Suppressor macrophage treated with lipopolysaccharide for 4 hours (primary cell): ENCODE data around the gene ZNF576.
"Not testable (repeated sequence)": the region's sequence is repeated elsewhere in the genome, so short reads cannot be mapped to it uniquely, and the experiment has no call there.

ENCODE experiments used
- DNase-seq: peaks from one replicate; pipeline ENCODE4 v3.0.0-alpha.2; 2020

The ZNF576 gene

GRCh38 chr19:43575156-43575950 is 21.0 kb upstream of the ZNF576 start, which contains the start of the genes PINLYP and XRCC1:
TSS of gene PINLYP (plus strand) at chr19:43575801. CDS start at chr19:43577192, 1,391 bp downstream.
TSS of gene XRCC1 (minus strand) at chr19:43575527. CDS start at chr19:43575458, 69 bp downstream.
- peak; percentile 99 for DNase-seq

GRCh38 chr19:43575955-43576878 is 20.2 kb upstream of the ZNF576 start:
- DNase-seq = no peak

- DNase-seq = no peak
Observed at GRCh38 chr19:43578787-43579186, 17.6 kb upstream of the ZNF576 start.

GRCh38 chr19:43581467-43581866 is 14.9 kb upstream of the ZNF576 start:
- DNase-seq = no peak

GRCh38 chr19:43582495-43582894 is 13.9 kb upstream of the ZNF576 start:
- DNase-seq = no peak

- no peak for DNase-seq
Observed at GRCh38 chr19:43584484-43584883, 11.9 kb upstream of the ZNF576 start.

GRCh38 chr19:43586346-43586745 is 10.0 kb upstream of the ZNF576 start:
- no peak for DNase-seq

GRCh38 chr19:43587029-43587428 is 9.4 kb upstream of the ZNF576 start:
- not testable (repeated sequence) for DNase-seq

- no peak for DNase-seq
Observed at GRCh38 chr19:43589277-43589676, 7.1 kb upstream of the ZNF576 start.

GRCh38 chr19:43589678-43590077 is 6.7 kb upstream of the ZNF576 start:
- no peak for DNase-seq

- no peak for DNase-seq
Observed at GRCh38 chr19:43591904-43592772, 4.3 kb upstream of the ZNF576 start.

GRCh38 chr19:43592800-43593350 is 3.5 kb upstream of the ZNF576 start:
- no peak for DNase-seq

- DNase-seq = no peak
Observed at GRCh38 chr19:43594081-43594697, 2.2 kb upstream of the ZNF576 start.

GRCh38 chr19:43594710-43595604 is 1.4 kb upstream of the ZNF576 start:
- DNase-seq = peak; percentile 79

GRCh38 chr19:43595605-43595998 is 793 bp upstream of the ZNF576 start:
- no peak for DNase-seq

- DNase-seq = no peak
Observed at GRCh38 chr19:43596842-43597461, 557 bp downstream of the ZNF576 start.

- peak; percentile 16 for DNase-seq
Observed at GRCh38 chr19:43597876-43598275, 1.5 kb downstream of the ZNF576 start.

GRCh38 chr19:43598445-43599240 is 2.2 kb downstream of the ZNF576 start:
- no peak for DNase-seq

- no peak for DNase-seq
Observed at GRCh38 chr19:43599635-43600295, 3.4 kb downstream of the ZNF576 start.
